ENCODE data around the gene GABRG3.

- TF ChIP-seq, protein P1, sequence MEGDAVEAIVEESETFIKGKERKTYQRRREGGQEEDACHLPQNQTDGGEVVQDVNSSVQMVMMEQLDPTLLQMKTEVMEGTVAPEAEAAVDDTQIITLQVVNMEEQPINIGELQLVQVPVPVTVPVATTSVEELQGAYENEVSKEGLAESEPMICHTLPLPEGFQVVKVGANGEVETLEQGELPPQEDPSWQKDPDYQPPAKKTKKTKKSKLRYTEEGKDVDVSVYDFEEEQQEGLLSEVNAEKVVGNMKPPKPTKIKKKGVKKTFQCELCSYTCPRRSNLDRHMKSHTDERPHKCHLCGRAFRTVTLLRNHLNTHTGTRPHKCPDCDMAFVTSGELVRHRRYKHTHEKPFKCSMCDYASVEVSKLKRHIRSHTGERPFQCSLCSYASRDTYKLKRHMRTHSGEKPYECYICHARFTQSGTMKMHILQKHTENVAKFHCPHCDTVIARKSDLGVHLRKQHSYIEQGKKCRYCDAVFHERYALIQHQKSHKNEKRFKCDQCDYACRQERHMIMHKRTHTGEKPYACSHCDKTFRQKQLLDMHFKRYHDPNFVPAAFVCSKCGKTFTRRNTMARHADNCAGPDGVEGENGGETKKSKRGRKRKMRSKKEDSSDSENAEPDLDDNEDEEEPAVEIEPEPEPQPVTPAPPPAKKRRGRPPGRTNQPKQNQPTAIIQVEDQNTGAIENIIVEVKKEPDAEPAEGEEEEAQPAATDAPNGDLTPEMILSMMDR (IDR thresholded peaks at IDR 0.05) = no peak
- TF ChIP-seq POLR2AphosphoS5 (IDR thresholded peaks at IDR 0.05) = no peak
- TF ChIP-seq POLR2A (IDR thresholded peaks at IDR 0.05) = no peak
- TF ChIP-seq EP300 (IDR thresholded peaks at IDR 0.05) = no peak
Observed at GRCh38 chr15:27486683-27487647, 516.0 kb downstream of the GABRG3 start.
